Glutamatergic neuron (in vitro differentiated cells): ENCODE results near the gene SPTBN1. TPM values are rescaled to one million over a fixed set of nuclear protein-coding genes. Genes with fewer than 3 reads are reported as not detected.

ENCODE experiments used
- DNase-seq: peaks from one replicate; pipeline ENCODE4 v3.0.0; 2022
- H3K27ac Mint-ChIP-seq: one replicate; pipeline ENCODE4 v1.8.0; 2020; ENCODE audit warnings: mild to moderate bottlenecking, mixed read lengths, inconsistent platforms; ENCODE audit not compliant: unreplicated experiment
- H3K27me3 Mint-ChIP-seq: one replicate; pipeline ENCODE4 v1.8.0; 2020; ENCODE audit warnings: mild to moderate bottlenecking, moderate library complexity, mixed read lengths, inconsistent platforms; ENCODE audit not compliant: unreplicated experiment
- H3K36me3 Mint-ChIP-seq: one replicate; pipeline ENCODE4 v1.8.0; 2020; ENCODE audit warnings: mild to moderate bottlenecking, mixed read lengths, inconsistent platforms; ENCODE audit not compliant: unreplicated experiment
- H3K4me1 Mint-ChIP-seq: one replicate; pipeline ENCODE4 v1.8.0; 2020; ENCODE audit warnings: mild to moderate bottlenecking, low read depth, mixed read lengths, inconsistent platforms; ENCODE audit not compliant: unreplicated experiment
- H3K4me3 Mint-ChIP-seq: one replicate; pipeline ENCODE4 v1.8.0; 2020; ENCODE audit warnings: mild to moderate bottlenecking, mixed read lengths, inconsistent platforms; ENCODE audit not compliant: unreplicated experiment
- H3K9me3 Mint-ChIP-seq: one replicate; pipeline ENCODE4 v1.8.0; 2020; ENCODE audit warnings: mild to moderate bottlenecking, moderate library complexity, mixed read lengths, inconsistent platforms; ENCODE audit not compliant: unreplicated experiment
- total RNA-seq: library from RNA; stranded (reverse); fragmentation: NEBNext Ultra II Directional; extraction: Animal tissue kit (Norgen Biotek cat#: 25700); gene quantifications from one replicate; pipeline ENCODE4 v1.2.1, GENCODE V29; 2021; ENCODE audit not compliant: unreplicated experiment
- TF ChIP-seq, protein P1 (sequence below): fragments of 200-600 bp; sonication (generic); IDR thresholded peaks from one replicate; pipeline ENCODE4 v1.5.0; 2021; ENCODE audit not compliant: partially characterized antibody, unreplicated experiment

SPTBN1 gene
- total RNA-seq, 1 donor from 2014 or later: 385 TPM

DNA sequence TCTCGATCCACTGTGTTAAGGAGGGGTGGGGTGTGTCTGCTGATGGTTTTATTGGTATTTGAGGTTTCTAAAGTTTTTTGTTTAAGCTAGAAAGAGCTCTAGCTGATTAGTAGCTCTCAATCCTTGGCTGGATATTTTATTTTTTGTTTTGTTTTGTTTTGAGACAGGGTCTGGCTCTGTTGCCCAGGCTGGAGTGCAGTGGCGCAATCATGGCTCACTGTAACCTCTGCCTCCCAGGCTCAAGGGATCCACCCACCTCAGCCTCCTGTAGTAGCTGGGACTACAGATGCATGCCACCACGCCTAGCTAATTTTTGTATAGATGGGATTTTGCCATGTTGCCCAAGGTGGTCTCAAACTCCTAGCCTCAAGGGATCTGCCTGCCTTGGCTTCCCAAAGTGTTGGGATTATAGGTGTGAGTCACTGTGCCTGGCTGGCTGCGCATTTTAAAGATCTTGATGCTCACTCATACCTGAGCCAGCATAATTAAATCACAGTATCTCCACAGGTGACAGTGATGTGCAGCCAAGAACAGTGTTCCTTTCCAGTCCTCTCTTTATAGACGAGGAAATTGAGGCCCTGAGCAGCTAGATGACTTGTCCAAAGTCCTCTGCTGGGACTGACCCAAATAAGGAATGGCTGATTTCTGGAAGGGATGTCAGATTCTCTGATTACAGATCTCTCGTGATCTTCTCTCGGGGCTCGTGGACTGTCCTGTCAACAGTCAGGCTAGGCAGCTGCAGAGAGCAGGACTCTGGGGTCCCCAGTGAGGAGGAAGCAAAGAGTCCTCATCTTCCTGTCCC lies 44.5 kb downstream of the SPTBN1 start:
- no peaks in the 10 kb centered on the region for H3K36me3 Mint-ChIP-seq
- H3K4me3 Mint-ChIP-seq: no peak overlapping the region
- H3K27ac Mint-ChIP-seq: no peak overlapping the region
- no peaks in the 10 kb centered on the region for H3K9me3 Mint-ChIP-seq
- H3K27me3 Mint-ChIP-seq: peaks cover 2% of the 10 kb centered on the region
- DNase-seq: no peak
- peaks cover 32% of the 10 kb centered on the region for H3K4me1 Mint-ChIP-seq
- TF ChIP-seq, protein P1, sequence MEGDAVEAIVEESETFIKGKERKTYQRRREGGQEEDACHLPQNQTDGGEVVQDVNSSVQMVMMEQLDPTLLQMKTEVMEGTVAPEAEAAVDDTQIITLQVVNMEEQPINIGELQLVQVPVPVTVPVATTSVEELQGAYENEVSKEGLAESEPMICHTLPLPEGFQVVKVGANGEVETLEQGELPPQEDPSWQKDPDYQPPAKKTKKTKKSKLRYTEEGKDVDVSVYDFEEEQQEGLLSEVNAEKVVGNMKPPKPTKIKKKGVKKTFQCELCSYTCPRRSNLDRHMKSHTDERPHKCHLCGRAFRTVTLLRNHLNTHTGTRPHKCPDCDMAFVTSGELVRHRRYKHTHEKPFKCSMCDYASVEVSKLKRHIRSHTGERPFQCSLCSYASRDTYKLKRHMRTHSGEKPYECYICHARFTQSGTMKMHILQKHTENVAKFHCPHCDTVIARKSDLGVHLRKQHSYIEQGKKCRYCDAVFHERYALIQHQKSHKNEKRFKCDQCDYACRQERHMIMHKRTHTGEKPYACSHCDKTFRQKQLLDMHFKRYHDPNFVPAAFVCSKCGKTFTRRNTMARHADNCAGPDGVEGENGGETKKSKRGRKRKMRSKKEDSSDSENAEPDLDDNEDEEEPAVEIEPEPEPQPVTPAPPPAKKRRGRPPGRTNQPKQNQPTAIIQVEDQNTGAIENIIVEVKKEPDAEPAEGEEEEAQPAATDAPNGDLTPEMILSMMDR: no peak

GRCh38 chr2:54502731-54503130 lies 46.6 kb downstream of the SPTBN1 start:
- Mint-ChIP-seq H3K9me3 (no peaks in the 10 kb centered on the region), H3K4me3 (peak overlapping the region; percentile 21), H3K4me1 (peaks cover 30% of the 10 kb centered on the region), H3K27me3 (peaks cover 2% of the 10 kb centered on the region), H3K36me3 (no peaks in the 10 kb centered on the region), H3K27ac (peak overlapping the region; percentile 72)
- TF ChIP-seq, protein P1: no peak
- DNase-seq: no peak

GRCh38 chr2:54503192-54503591 lies 47.1 kb downstream of the SPTBN1 start:
- no peaks in the 10 kb centered on the region for H3K9me3 Mint-ChIP-seq
- no peaks in the 10 kb centered on the region for H3K36me3 Mint-ChIP-seq
- H3K4me1 Mint-ChIP-seq: peaks cover 30% of the 10 kb centered on the region
- DNase-seq: peak; percentile 77
- peak overlapping the region; percentile 21 for H3K4me3 Mint-ChIP-seq
- H3K27ac Mint-ChIP-seq: peak overlapping the region; percentile 72
- TF ChIP-seq, protein P1: peak; percentile 72
- peaks cover 2% of the 10 kb centered on the region for H3K27me3 Mint-ChIP-seq

GRCh38 chr2:54503828-54504227 lies 47.7 kb downstream of the SPTBN1 start:
- Mint-ChIP-seq H3K4me3 (no peak overlapping the region), H3K4me1 (peaks cover 30% of the 10 kb centered on the region), H3K27ac (no peak overlapping the region), H3K36me3 (no peaks in the 10 kb centered on the region), H3K9me3 (no peaks in the 10 kb centered on the region), H3K27me3 (peaks cover 2% of the 10 kb centered on the region)
- TF ChIP-seq, protein P1: no peak
- no peak for DNase-seq

- Mint-ChIP-seq H3K9me3 (no peaks in the 10 kb centered on the region), H3K4me1 (peaks cover 30% of the 10 kb centered on the region), H3K27me3 (peaks cover 2% of the 10 kb centered on the region), H3K4me3 (no peak overlapping the region), H3K36me3 (no peaks in the 10 kb centered on the region), H3K27ac (no peak overlapping the region)
- TF ChIP-seq, protein P1: no peak
- DNase-seq: no peak
Measured at GRCh38 chr2:54504866-54505265, 48.7 kb downstream of the SPTBN1 start.
